ENCODE data around the gene FN3KRP.

Gene FN3KRP

DNA sequence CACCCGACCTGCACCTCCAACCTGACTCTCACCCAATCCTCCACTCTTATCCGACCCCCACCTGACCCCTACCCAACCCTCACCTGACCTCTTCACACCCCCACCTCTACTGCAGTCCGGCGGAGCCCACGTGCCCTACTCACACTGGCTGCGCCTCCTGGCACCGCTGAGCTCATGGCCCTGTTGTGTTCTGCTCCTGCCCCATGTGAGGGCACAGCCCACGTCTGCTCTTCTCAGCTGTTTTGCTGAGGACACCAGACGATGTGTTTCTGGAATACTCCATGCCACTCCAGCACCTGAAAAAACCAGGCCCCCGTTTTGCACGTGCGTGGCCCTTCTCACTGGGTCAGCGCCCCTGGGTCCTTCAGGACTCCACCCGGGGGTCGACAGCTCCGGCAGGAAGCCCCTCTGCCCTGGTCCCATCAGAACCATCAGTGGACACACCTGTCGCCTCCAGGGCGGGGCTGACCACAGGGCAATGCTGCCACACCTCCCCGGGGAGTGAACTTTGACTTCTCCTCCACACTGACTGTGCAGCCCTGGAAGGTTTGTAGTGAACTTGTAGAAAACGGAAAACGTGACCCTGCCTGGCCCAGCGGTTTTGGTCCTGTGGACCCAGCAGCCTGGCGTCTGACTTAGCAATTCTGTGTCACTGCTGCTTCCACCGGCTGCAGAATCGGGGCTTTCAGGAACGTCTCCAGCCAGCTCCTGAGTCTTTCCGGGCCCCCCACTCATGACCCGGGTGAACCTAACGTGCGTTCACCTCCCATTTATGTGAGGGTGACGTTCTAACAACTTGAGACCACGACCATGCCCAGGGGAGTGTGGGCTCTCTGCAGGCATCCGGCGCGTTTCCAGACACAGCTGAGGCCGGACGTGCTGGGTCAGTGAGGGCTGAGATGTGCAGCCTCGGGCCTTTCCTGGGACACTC, 12.3 kb upstream of the FN3KRP start:
- TF ChIP-seq, protein P1, sequence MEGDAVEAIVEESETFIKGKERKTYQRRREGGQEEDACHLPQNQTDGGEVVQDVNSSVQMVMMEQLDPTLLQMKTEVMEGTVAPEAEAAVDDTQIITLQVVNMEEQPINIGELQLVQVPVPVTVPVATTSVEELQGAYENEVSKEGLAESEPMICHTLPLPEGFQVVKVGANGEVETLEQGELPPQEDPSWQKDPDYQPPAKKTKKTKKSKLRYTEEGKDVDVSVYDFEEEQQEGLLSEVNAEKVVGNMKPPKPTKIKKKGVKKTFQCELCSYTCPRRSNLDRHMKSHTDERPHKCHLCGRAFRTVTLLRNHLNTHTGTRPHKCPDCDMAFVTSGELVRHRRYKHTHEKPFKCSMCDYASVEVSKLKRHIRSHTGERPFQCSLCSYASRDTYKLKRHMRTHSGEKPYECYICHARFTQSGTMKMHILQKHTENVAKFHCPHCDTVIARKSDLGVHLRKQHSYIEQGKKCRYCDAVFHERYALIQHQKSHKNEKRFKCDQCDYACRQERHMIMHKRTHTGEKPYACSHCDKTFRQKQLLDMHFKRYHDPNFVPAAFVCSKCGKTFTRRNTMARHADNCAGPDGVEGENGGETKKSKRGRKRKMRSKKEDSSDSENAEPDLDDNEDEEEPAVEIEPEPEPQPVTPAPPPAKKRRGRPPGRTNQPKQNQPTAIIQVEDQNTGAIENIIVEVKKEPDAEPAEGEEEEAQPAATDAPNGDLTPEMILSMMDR (IDR thresholded peaks at IDR 0.05): no peak

DNA sequence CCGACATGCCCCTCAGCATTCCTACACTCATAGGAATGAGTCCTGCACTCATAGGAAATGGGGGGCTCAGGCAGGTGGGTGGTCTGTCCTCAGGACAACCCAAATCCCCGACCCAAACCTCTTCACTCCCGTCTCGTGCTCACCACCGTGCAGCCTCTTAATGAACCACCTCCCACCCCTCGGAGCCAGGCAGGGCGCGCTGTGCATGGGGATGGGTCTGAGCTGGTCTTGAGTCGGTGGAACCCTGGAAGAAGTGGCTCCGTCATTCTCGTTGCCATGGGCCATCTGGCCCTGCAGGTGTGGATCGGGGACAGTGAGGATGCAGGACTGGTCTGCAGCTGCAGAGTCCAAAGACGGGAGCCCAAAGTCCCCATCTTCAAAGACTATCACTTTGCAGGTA, 11.6 kb upstream of the FN3KRP start:
- TF ChIP-seq, protein P1 (IDR thresholded peaks at IDR 0.05): no peak

DNA sequence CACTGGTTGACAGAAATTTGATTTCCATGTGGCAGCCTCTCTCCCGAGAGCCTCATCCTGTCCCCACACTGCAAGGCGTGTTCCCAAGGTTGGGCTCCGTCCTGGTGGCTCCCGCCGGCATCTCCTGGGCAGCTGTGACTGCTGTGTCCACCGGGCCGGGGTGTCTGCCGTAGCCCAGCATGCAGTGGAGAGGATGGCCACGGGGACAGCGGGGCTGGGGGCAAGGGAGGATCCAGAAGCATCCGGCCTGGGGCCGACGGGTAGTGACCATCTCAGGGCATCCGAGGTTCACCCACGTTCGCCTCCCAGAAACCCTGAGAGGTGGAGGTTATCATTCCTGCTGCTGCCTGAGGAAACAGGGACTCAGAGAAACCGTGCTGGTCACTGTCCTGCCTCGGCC, 10.8 kb upstream of the FN3KRP start:
- TF ChIP-seq, protein P1 (IDR thresholded peaks at IDR 0.05): no peak

DNA sequence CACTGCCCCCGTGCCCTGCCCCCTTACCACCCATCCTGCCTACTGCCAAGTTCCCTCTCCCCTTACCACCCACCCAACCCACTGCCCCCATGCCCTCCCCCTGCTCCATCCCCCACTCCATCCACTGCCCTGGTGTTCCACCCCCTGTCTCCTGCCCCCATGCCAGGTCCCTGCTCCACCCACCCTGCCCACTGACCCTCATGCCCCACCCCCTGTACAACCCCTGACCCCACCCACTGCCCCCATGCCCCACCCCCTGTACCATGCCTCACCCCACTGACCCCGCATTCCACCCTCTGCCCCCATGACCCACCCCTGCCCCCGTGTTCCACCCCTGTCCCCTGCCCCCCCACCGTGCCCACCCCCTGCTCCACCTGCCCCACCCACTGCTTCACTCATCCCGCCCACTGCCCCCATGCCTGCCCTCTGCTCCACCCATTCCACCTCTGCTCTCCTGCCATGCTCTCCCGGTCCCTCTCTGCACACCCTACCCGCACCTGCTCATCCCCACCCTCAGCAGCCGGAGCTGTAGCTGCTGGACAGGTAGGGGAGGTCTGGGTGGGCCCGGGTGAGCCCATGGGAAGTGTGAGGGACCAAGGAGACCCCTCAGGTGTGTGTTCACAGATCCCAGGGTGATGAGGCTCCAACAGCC, 7.4 kb upstream of the FN3KRP start:
- TF ChIP-seq, protein P1 (IDR thresholded peaks at IDR 0.05): no peak

DNA sequence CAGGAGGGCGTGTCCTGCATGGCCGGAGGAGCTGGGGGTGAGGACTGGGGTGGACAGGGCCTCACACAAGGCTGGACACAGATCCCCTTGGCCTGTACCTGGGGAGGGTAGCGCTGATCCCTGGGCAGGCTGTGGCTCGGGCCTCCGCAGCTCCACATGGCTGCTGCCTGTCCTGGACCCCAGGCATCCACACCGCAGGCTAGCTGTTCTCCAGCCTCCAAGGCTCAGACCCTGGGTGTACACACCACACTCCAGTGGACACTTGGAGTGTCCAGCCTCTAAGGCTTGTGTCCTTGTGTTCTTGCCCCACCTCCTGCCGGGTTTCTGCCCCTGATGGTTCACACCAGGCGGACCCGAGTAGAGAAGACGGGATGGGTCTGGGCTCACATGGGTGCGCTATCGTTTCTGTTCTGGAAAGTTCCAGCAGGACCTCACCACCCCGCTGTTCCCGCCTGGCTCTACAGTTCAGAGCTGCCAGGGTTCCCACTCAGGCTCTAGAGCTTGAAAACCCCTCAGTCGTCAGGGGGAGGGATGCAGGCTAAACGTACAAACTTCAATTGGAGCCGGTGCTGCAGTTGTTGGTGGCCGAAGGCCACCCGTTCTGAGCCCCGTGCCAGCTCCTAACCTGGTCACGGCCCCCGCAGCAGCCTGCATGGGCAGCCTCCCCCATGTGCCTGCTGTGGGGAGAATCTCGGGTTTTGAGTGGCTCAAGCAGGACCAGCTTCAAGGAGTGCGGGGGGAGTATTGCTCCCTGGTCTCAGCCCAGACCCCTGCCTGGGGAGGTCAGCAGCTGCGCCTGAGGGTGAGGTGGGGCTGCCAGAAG, 6.6 kb upstream of the FN3KRP start:
- TF ChIP-seq, protein P1 (IDR thresholded peaks at IDR 0.05): no peak

DNA sequence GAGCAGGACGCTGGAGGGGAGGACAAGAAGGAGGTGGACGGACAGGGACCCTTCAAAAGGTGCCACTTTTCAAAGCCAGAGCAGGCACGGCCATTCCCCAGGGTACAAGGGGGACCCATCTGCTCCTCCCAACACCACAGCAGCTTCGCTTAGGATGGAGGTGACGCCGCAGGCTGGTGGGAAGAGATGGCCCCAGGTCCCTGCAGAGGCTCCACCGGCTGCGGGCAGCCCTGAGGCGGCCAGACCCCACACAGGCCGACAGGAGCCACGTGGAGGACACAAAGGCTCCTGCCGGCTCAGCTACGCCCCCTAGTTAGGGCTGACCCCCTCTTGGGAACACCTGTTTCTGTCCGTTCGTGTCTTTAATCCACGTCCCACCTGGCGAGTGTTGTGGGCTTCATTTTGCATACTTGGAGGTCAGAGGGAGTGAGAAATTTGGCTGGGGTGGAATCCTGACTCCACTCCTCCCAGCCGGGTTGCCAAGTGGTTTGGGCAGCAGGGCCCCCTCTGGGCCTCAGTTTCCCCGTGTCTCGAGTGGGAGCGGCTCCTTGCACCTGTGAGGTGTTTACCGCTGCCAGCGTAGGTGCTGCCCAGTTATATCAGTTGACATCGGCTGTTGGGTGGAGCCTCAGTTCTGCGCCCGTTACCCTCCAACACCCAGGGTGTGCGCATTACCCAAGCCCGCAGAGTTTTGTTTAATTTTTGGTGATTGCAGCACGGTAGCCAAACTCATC, 5.8 kb upstream of the FN3KRP start:
- TF ChIP-seq, protein P1 (IDR thresholded peaks at IDR 0.05): no peak

Measured in LNCAP (cell line).